ENCODE data around the gene TRPC4AP.

Gene TRPC4AP

GRCh38 chr20:35000922-35001595, 91.5 kb downstream of the TRPC4AP start:
- no peak for FAIRE-seq

DNA sequence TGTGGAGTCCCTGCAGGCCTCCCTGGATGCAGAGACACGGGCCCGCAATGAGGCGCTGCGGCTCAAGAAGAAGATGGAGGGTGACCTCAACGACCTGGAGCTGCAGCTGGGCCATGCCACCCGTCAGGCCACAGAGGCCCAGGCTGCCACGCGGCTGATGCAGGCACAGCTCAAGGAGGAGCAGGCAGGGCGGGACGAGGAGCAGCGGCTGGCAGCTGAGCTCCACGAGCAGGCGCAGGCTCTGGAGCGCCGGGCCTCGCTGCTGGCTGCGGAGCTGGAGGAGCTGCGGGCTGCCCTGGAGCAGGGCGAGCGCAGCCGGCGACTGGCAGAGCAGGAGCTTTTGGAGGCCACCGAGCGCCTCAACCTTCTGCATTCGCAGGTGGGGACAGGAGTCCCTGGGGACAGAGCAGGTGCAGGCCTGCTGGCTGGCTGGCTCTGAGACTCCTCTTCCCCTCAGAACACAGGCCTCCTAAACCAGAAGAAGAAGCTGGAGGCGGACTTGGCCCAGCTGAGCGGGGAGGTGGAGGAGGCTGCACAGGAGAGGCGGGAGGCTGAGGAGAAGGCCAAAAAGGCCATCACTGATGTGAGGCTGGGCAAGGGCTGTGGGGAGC, 92.2 kb downstream of the TRPC4AP start:
- no peak for FAIRE-seq

DNA sequence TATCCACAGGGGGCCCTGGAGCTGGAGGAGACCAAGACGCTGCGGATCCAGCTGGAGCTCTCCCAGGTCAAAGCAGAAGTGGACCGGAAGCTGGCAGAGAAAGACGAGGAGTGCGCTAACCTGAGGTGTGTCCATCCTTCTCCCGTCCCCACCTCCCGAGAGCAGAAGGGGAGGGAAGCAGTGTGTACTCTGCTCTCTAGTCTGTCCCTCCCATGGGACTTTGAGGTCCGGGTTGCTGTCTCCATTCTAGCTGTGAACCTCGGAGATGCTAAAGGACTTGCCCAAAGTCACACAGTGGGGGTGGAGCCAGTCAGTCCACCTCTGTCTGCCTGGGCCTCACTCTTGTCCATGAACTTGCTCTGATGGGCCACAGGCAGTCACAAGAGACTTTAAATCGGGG, 92.8 kb downstream of the TRPC4AP start:
- no peak for FAIRE-seq

DNA sequence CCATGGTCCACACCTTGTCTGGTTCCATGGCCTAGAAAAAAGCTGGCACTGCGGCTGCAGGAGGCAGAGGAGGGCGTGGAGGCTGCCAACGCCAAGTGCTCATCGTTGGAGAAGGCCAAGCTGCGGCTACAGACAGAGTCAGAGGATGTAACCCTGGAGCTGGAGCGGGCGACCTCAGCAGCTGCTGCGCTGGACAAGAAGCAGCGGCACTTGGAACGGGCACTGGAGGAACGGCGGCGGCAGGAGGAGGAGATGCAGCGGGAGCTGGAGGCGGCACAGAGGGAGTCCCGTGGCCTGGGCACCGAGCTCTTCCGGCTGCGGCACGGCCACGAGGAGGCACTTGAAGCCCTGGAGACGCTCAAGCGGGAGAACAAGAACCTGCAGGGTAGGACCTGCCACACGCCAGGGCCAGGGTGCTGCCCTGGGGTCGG, 93.6 kb downstream of the TRPC4AP start:
- no peak for FAIRE-seq

DNA sequence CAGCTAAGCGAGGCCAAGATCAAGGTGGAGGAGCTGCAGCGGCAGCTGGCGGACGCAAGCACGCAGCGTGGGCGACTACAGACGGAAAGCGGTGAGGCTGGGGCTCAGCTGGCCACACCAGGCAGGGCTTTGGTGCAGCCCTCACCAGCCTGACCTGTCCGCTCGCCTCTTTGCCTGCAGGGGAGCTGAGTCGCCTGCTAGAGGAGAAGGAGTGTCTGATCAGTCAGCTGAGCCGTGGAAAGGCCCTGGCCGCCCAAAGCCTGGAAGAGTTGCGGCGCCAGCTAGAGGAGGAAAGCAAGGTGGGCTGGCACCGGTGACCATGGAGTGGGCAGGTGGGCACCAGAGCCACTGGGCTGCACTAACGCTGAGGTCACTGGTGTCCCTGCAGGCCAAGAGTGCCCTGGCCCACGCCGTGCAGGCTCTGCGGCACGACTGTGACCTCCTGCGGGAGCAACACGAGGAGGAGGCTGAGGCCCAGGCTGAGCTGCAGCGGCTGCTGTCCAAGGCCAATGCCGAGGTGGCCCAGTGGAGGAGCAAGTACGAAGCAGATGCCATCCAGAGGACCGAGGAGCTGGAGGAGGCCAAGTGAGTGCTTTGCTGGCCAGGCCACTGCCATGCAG, 94.2 kb downstream of the TRPC4AP start:
- FAIRE-seq, result no peak

DNA sequence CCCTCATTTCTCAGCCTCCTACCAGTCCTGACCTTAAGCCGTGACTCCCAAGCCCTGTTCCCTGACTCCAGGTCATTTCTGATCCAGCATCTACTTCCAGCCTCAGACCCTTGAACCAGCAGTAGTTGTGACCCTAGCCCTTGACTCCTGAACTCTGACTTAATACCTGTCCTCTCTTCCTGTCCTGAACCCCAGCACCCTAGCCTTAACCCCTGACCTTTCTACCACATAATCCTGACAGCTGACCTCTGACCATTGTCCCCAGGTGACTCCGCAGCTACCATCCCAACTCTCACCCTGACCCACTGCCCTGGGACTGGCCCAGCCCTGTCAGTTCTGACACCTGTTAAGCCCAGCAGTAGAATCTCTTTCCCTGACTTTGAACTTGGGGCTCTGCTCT, 94.8 kb downstream of the TRPC4AP start:
- FAIRE-seq, result no peak

DNA sequence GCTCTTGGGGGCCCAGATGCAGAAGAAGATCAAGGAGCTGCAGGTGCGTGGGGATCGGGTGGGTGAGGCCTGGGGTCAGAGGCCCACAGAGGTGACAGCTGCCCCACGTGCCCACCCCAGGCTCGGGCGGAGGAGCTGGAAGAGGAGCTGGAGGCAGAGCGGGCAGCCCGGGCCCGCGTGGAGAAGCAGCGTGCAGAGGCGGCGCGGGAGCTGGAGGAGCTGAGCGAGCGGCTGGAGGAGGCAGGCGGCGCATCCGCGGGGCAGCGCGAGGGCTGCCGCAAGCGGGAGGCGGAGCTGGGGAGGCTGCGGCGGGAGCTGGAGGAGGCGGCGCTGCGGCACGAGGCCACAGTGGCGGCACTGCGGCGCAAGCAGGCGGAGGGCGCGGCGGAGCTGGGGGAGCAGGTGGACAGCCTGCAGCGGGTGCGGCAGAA, 95.5 kb downstream of the TRPC4AP start:
- FAIRE-seq, result no peak

DNA sequence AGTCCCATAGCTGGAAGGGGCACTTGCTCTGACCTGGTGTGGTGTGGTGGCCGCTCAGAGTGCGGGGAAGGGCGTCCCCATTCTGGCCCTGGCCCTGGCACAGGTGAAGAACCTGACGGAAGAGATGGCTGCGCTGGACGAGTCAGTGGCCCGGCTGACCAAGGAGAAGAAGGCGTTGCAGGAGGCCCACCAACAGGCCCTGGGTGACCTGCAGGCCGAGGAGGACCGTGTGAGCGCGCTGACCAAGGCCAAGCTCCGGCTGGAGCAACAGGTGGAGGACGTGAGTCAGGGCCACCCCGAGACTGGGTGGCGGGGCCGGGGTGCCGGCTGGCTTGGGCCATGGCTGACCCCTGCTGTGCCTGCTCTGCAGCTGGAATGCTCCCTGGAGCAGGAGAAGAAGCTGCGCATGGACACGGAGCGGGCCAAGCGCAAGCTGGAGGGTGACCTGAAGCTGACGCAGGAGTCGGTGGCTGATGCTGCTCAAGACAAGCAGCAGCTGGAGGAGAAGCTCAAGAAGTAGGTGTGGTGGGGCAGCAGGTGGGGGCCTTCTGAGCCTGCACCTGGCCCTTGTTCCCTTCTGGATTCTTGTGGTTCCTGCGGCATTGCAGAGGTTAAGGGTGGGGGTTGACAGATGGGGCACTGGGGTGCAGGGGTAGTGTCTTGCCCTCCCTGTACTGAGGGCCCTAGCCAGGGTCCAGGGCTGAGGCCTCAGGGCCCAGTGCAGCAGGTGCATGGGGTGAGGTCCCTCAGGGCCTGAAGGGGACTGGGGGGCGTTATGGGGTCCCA, 96.2 kb downstream of the TRPC4AP start:
- FAIRE-seq, result no peak

- FAIRE-seq, result no peak
These were observed 96.9 kb downstream of the TRPC4AP start for GRCh38 chr20:34995696-34996095.

DNA sequence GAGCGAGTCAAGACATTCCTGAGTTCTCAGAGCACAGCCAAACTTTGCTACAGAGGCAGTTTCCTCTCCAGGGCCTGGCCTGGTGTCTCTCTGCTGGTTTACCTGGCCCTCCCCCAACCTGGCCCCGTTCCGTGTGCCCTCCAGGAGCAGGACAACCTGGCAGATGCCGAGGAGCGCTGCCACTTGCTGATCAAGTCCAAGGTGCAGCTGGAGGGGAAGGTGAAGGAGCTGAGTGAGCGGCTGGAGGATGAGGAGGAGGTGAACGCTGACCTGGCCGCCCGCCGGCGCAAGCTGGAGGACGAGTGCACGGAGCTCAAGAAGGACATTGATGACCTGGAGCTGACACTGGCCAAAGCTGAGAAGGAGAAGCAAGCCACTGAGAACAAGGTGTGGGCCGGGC, 97.4 kb downstream of the TRPC4AP start:
- no peak for FAIRE-seq

DNA sequence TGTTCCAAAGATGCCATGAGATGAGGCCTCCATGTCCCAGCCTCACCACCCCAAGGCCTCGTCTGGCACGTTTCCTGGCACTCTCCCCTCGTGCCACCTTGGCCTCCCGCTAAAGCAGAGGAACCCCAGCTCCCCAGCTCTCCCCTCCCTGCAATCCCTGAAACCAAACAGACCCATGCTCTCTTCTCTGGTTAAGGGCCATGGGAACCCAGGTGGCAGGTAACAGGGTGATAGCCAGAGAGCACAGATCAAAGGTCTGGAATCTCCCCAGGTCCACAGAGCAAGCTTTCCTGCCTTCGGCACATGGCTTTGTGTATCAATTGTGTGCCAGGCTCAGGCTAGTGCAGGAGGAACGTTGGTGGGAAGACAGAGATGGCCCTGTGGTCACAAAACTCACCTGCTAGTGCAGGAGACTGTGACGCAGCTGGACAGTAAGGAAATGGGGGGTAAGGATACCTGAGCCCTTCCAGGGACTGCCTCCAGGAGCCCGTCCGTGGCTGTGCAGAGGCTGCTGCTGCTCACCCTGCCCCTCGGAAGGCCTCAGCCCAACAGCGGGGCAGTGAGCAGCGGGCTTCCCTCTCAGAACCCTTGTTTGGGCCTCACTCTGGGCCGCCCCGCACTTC, 98.0 kb downstream of the TRPC4AP start:
- no peak for FAIRE-seq

DNA sequence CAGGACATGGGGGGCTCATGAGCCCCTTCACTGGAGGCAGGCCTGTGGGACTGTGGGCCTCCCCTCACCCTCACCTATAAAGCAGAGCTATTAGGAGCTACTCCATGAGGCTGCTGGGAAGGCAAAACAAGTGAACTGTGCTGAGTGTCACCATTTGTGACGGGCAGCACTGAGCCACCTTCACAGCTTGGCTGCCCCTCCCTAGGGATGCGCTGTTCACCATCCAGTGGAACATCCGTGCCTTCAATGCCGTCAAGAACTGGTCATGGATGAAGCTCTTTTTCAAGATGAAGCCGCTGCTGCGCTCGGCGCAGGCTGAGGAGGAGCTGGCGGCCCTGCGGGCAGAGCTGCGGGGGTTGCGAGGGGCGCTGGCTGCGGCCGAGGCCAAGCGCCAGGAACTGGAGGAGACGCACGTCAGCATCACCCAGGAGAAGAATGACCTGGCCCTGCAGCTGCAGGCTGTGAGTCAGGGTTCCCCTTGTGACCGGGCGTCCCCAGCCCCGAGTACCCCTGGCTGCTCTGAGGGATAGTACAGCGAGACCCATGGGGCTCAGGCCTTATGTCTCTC, 98.6 kb downstream of the TRPC4AP start:
- FAIRE-seq, result no peak

GRCh38 chr20:34992751-34993417, 99.7 kb downstream of the TRPC4AP start:
- no peak for FAIRE-seq

DNA sequence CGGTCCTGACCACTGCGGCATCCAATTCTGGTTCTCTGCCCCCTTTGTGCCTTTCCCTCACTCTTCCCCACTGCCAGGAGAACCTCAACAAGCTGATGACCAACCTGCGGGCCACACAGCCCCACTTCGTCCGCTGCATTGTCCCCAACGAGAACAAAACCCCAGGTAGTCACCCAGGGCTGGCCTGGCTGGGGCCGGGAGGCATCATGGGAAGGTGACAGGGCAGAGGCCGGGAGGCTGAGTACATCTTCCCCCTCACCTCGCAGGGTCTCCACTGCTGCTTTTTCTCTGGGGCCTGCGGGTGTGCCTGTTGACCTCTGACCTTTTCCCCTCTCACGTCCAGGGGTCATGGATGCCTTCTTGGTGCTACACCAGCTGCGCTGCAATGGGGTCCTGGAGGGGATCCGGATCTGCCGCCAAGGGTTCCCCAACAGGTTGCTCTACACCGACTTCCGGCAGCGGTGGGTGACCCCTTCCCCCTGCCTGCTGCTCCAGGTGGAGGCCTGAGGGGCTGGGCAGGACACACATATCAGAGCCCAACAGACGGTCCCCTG, 101.9 kb downstream of the TRPC4AP start:
- no peak for FAIRE-seq

GRCh38 chr20:34990231-34990630, 102.4 kb downstream of the TRPC4AP start:
- no peak for FAIRE-seq

GRCh38 chr20:34989670-34990069, 102.9 kb downstream of the TRPC4AP start:
- FAIRE-seq, result no peak

DNA sequence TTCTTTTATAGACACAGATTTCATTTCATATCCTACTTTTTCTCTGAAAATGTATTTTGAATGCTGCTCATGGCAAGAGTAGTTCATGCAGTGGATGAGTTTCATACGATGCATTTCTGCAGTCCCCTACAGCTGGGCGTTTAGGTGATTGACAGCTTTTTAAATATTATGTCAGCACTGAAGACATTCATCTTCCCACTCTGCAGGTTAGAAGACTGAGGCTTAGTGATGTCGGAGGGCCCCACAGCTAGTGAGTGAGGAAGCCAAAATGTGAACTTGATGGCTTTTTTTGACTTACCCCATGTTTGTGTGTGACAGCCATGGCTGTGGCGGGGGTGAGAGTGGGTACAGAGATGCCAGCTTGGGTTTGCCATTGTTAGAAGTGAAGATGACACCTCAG, 103.5 kb downstream of the TRPC4AP start:
- FAIRE-seq, result no peak

DNA sequence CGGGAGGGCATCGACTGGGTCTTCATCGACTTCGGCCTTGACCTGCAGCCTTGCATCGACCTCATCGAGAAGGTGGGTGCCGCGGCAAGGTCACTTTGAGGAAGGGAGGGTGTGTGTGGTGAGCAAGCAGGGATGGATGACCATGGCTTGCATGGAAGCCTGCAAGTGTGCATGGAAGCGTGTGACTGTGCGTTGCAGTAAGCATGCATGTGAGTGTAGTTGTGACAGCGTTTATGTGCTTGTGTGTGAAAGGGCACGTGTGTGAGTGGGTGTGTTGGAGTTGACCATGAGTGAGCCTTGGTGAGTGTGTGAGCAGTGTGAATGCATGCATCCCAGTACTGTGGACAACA, 104.4 kb downstream of the TRPC4AP start:
- no peak for FAIRE-seq

- no peak for FAIRE-seq
These were observed 105.1 kb downstream of the TRPC4AP start for GRCh38 chr20:34987288-34988190.

GRCh38 chr20:34986311-34987287, 106.0 kb downstream of the TRPC4AP start:
- no peak for FAIRE-seq

Measured in islet of Langerhans (tissue), 1 donor.